Type B pancreatic cell (in vitro differentiated cells): ENCODE results near the gene ARAP2. TPM values are rescaled to one million over a fixed set of nuclear protein-coding genes. Genes with fewer than 3 reads are reported as not detected.

ENCODE experiments used
- DNase-seq: peaks from one replicate; pipeline ENCODE4 v3.0.0; 2021; ENCODE audit warnings: mixed read lengths; ENCODE audit not compliant: unreplicated experiment; ENCODE audit errors: extremely low spot score
- H3K27ac Mint-ChIP-seq: 2 replicates; pipeline ENCODE4 v1.8.0; 2021; ENCODE audit warnings: mild to moderate bottlenecking, mixed read lengths
- H3K27me3 Mint-ChIP-seq: 2 replicates; pipeline ENCODE4 v1.8.0; 2021; ENCODE audit warnings: mixed read lengths
- H3K36me3 Mint-ChIP-seq: 2 replicates; pipeline ENCODE4 v1.8.0; 2021; ENCODE audit warnings: mixed read lengths
- H3K4me1 Mint-ChIP-seq: one replicate; pipeline ENCODE4 v1.8.0; 2021; ENCODE audit warnings: mixed read lengths; ENCODE audit not compliant: unreplicated experiment
- H3K4me3 Mint-ChIP-seq: 2 replicates; pipeline ENCODE4 v1.8.0; 2021; ENCODE audit warnings: mild to moderate bottlenecking, mixed read lengths
- H3K9me3 Mint-ChIP-seq: 2 replicates; pipeline ENCODE4 v1.8.0; 2021; ENCODE audit warnings: mixed read lengths
- total RNA-seq: library from RNA; stranded (reverse); gene quantifications from 2 replicates; pipeline ENCODE4 v1.2.1, GENCODE V29; 2021; ENCODE audit warnings: low replicate concordance
- TF ChIP-seq, protein P1 (sequence below): fragments of 200-600 bp; sonication (generic); conservative IDR thresholded peaks from 2 replicates; pipeline ENCODE4 v1.5.0; 2021; ENCODE audit warnings: antibody characterized with exemption, mild to moderate bottlenecking

Gene ARAP2
- total RNA-seq, 1 donor from 2014 or later: 10.8 TPM

- Mint-ChIP-seq H3K27ac (no peak overlapping the region), H3K36me3 (peaks cover 11% of the 10 kb centered on the region), H3K4me3 (no peak overlapping the region), H3K9me3 (no peaks in the 10 kb centered on the region), H3K27me3 (no peaks in the 10 kb centered on the region), H3K4me1 (no peaks in the 10 kb centered on the region)
- no peak for DNase-seq
- TF ChIP-seq, protein P1, sequence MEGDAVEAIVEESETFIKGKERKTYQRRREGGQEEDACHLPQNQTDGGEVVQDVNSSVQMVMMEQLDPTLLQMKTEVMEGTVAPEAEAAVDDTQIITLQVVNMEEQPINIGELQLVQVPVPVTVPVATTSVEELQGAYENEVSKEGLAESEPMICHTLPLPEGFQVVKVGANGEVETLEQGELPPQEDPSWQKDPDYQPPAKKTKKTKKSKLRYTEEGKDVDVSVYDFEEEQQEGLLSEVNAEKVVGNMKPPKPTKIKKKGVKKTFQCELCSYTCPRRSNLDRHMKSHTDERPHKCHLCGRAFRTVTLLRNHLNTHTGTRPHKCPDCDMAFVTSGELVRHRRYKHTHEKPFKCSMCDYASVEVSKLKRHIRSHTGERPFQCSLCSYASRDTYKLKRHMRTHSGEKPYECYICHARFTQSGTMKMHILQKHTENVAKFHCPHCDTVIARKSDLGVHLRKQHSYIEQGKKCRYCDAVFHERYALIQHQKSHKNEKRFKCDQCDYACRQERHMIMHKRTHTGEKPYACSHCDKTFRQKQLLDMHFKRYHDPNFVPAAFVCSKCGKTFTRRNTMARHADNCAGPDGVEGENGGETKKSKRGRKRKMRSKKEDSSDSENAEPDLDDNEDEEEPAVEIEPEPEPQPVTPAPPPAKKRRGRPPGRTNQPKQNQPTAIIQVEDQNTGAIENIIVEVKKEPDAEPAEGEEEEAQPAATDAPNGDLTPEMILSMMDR: no peak
Observed at GRCh38 chr4:36152735-36153134, 91.6 kb downstream of the ARAP2 start.

GRCh38 chr4:36142504-36142903, 101.8 kb downstream of the ARAP2 start:
- H3K4me3 Mint-ChIP-seq: no peak overlapping the region
- no peaks in the 10 kb centered on the region for H3K27me3 Mint-ChIP-seq
- TF ChIP-seq, protein P1: no peak

GRCh38 chr4:36141186-36141585, 103.1 kb downstream of the ARAP2 start:
- H3K4me3 Mint-ChIP-seq: no peak overlapping the region
- H3K27ac Mint-ChIP-seq: no peak overlapping the region
- H3K27me3 Mint-ChIP-seq: no peaks in the 10 kb centered on the region
- no peak for DNase-seq
- H3K9me3 Mint-ChIP-seq: no peaks in the 10 kb centered on the region
- TF ChIP-seq, protein P1: no peak
- H3K4me1 Mint-ChIP-seq: no peaks in the 10 kb centered on the region
- peaks cover 12% of the 10 kb centered on the region for H3K36me3 Mint-ChIP-seq

More at GRCh38 chr4:36142504-36142903, 101.8 kb downstream of the ARAP2 start:
- no peak for DNase-seq
- Mint-ChIP-seq H3K9me3 (no peaks in the 10 kb centered on the region), H3K27ac (no peak overlapping the region), H3K4me1 (no peaks in the 10 kb centered on the region), H3K36me3 (peaks cover 18% of the 10 kb centered on the region)

DNA sequence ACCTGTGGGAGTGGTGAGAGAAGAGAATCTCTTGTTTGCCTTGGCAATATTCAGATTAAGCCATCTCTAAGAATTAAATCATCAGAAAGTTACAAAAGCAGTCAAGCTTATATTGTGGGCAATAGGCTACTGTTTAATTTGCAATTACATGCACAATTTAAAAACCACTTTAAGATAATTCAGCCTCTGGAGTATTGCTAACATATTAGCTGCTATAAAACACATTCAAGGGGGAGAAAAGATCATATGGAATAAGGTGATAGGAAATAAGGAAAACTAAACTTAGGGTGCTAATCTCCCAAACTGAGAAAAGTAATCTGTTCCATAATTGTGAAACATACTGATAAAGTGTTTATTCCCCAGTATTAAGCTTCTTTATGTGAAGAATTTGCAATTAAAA, 103.9 kb downstream of the ARAP2 start:
- no peak overlapping the region for H3K4me3 Mint-ChIP-seq
- no peak overlapping the region for H3K27ac Mint-ChIP-seq
- TF ChIP-seq, protein P1: no peak
- no peaks in the 10 kb centered on the region for H3K9me3 Mint-ChIP-seq
- no peaks in the 10 kb centered on the region for H3K27me3 Mint-ChIP-seq
- H3K4me1 Mint-ChIP-seq: no peaks in the 10 kb centered on the region
- no peak for DNase-seq
- peaks cover 5% of the 10 kb centered on the region for H3K36me3 Mint-ChIP-seq

DNA sequence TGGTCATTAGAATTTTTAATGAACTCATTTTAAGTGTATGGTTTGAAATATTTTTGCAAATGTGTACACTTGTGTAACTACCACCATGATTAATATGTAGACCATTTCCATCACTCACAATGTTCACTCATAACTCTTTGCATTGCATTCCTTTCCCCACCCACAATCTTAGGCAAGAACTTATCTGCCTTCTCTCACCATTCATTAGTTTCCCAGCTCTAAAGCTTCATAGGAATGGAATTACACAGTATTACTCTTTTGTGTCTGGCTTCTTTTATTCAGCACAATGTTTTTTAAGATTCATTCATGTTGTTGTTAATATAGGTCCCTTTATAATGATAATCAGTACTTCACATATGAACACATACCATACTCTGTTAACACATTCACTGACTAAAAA, 106.1 kb downstream of the ARAP2 start:
- Mint-ChIP-seq H3K9me3 (no peaks in the 10 kb centered on the region), H3K4me3 (no peak overlapping the region), H3K27ac (peak overlapping the region; percentile 0), H3K36me3 (peaks cover 5% of the 10 kb centered on the region), H3K4me1 (no peaks in the 10 kb centered on the region), H3K27me3 (no peaks in the 10 kb centered on the region)
- TF ChIP-seq, protein P1: no peak
- no peak for DNase-seq

GRCh38 chr4:36137336-36137735, 107.0 kb downstream of the ARAP2 start:
- Mint-ChIP-seq H3K27me3 (no peaks in the 10 kb centered on the region), H3K4me3 (no peak overlapping the region), H3K4me1 (no peaks in the 10 kb centered on the region), H3K27ac (no peak overlapping the region), H3K9me3 (no peaks in the 10 kb centered on the region), H3K36me3 (no peaks in the 10 kb centered on the region)
- TF ChIP-seq, protein P1: no peak
- no peak for DNase-seq
